ENCODE results near the gene AFF3. TPM values are rescaled to one million over a fixed set of nuclear protein-coding genes. Genes with fewer than 3 reads are reported as not detected.
A peak's percentile ranks its signal among the peaks of the same experiment; 100 is the strongest.
"Not testable (repeated sequence)": the region's sequence is repeated elsewhere in the genome, so short reads cannot be mapped to it uniquely, and the experiment has no call there.

Gene AFF3
- total RNA-seq, 1 donor from 2014 or later: 20.9 TPM

- TF ChIP-seq CTCF (conservative IDR thresholded peaks at IDR 0.05): no peak
- H3K27ac Mint-ChIP-seq (ENCODE audit: unreplicated experiment): no peak overlapping the region
- peak overlapping the region; percentile 29 for H3K4me3 Mint-ChIP-seq
- H3K36me3 Mint-ChIP-seq (ENCODE audit: low read depth): no peaks in the 10 kb centered on the region
- DNase-seq (ENCODE audit: low read depth, low spot score): no peak
- H3K9me3 Mint-ChIP-seq: no peaks in the 10 kb centered on the region
- peaks cover 42% of the 10 kb centered on the region for H3K4me1 Mint-ChIP-seq
- H3K27me3 Mint-ChIP-seq (ENCODE audit: low read depth): peaks cover 10% of the 10 kb centered on the region
These were observed 35.0 kb downstream of the AFF3 start for GRCh38 chr2:100107440-100107839.

- Mint-ChIP-seq H3K9me3 (no peaks in the 10 kb centered on the region), H3K27me3 (ENCODE audit: low read depth) (peaks cover 10% of the 10 kb centered on the region), H3K36me3 (ENCODE audit: low read depth) (no peaks in the 10 kb centered on the region)
These were observed 35.9 kb downstream of the AFF3 start for GRCh38 chr2:100106460-100106859.

GRCh38 chr2:100105678-100106054, 36.7 kb downstream of the AFF3 start:
- no peaks in the 10 kb centered on the region for H3K36me3 Mint-ChIP-seq (ENCODE audit: low read depth)
- H3K27me3 Mint-ChIP-seq (ENCODE audit: low read depth): peaks cover 10% of the 10 kb centered on the region
- peak overlapping the region; percentile 90 for H3K4me3 Mint-ChIP-seq
- no peaks in the 10 kb centered on the region for H3K9me3 Mint-ChIP-seq
- DNase-seq (ENCODE audit: low read depth, low spot score): no peak
- peak overlapping the region; percentile 92 for H3K27ac Mint-ChIP-seq (ENCODE audit: unreplicated experiment)
- no peak for TF ChIP-seq CTCF (conservative IDR thresholded peaks at IDR 0.05)
- H3K4me1 Mint-ChIP-seq: peaks cover 42% of the 10 kb centered on the region

More at GRCh38 chr2:100106460-100106859, 35.9 kb downstream of the AFF3 start:
- H3K4me1 Mint-ChIP-seq: peaks cover 42% of the 10 kb centered on the region
- no peak for DNase-seq (ENCODE audit: low read depth, low spot score)
- no peak for TF ChIP-seq CTCF (conservative IDR thresholded peaks at IDR 0.05)
- peak overlapping the region; percentile 90 for H3K4me3 Mint-ChIP-seq
- no peak overlapping the region for H3K27ac Mint-ChIP-seq (ENCODE audit: unreplicated experiment)

GRCh38 chr2:100104718-100105677, 37.4 kb downstream of the AFF3 start:
- no peaks in the 10 kb centered on the region for H3K36me3 Mint-ChIP-seq (ENCODE audit: low read depth)
- H3K27me3 Mint-ChIP-seq (ENCODE audit: low read depth): peaks cover 10% of the 10 kb centered on the region
- DNase-seq (ENCODE audit: low read depth, low spot score): peak; percentile 43
- H3K4me3 Mint-ChIP-seq: peak overlapping the region; percentile 90
- TF ChIP-seq CTCF (conservative IDR thresholded peaks at IDR 0.05): no peak
- H3K9me3 Mint-ChIP-seq: no peaks in the 10 kb centered on the region
- H3K27ac Mint-ChIP-seq (ENCODE audit: unreplicated experiment): peak overlapping the region; percentile 92
- peaks cover 40% of the 10 kb centered on the region for H3K4me1 Mint-ChIP-seq

GRCh38 chr2:100104265-100104664, 38.1 kb downstream of the AFF3 start:
- peaks cover 34% of the 10 kb centered on the region for H3K4me1 Mint-ChIP-seq
- H3K36me3 Mint-ChIP-seq (ENCODE audit: low read depth); H3K27ac Mint-ChIP-seq (ENCODE audit: unreplicated experiment); DNase-seq (ENCODE audit: low read depth, low spot score); H3K9me3 Mint-ChIP-seq; H3K27me3 Mint-ChIP-seq (ENCODE audit: low read depth); H3K4me3 Mint-ChIP-seq: not testable (repeated sequence)

- not testable (repeated sequence) for H3K27me3 Mint-ChIP-seq (ENCODE audit: low read depth); H3K27ac Mint-ChIP-seq (ENCODE audit: unreplicated experiment); DNase-seq (ENCODE audit: low read depth, low spot score)
These were observed 38.7 kb downstream of the AFF3 start for GRCh38 chr2:100103527-100104252.

GRCh38 chr2:100102466-100103180, 39.8 kb downstream of the AFF3 start:
- H3K36me3 Mint-ChIP-seq (ENCODE audit: low read depth); H3K27me3 Mint-ChIP-seq (ENCODE audit: low read depth); H3K9me3 Mint-ChIP-seq; H3K27ac Mint-ChIP-seq (ENCODE audit: unreplicated experiment); DNase-seq (ENCODE audit: low read depth, low spot score): not testable (repeated sequence)
- Mint-ChIP-seq H3K4me3 (peak overlapping the region; percentile 84), H3K4me1 (peaks cover 23% of the 10 kb centered on the region)

More at GRCh38 chr2:100103527-100104252, 38.7 kb downstream of the AFF3 start:
- Mint-ChIP-seq H3K4me3 (peak overlapping the region; percentile 84), H3K4me1 (peaks cover 34% of the 10 kb centered on the region)
- not testable (repeated sequence) for H3K9me3 Mint-ChIP-seq; H3K36me3 Mint-ChIP-seq (ENCODE audit: low read depth)

- H3K4me3 Mint-ChIP-seq; H3K9me3 Mint-ChIP-seq; H3K27me3 Mint-ChIP-seq (ENCODE audit: low read depth); H3K27ac Mint-ChIP-seq (ENCODE audit: unreplicated experiment); H3K4me1 Mint-ChIP-seq; H3K36me3 Mint-ChIP-seq (ENCODE audit: low read depth); DNase-seq (ENCODE audit: low read depth, low spot score): not testable (repeated sequence)
These were observed 43.5 kb downstream of the AFF3 start for GRCh38 chr2:100098855-100099254.
